ENCODE measurements around the gene TLE2.
A peak's percentile ranks its signal among the peaks of the same experiment; 100 is the strongest.
"Not testable (repeated sequence)": the region's sequence is repeated elsewhere in the genome, so short reads cannot be mapped to it uniquely, and the experiment has no call there.

TLE2 gene

GRCh38 chr19:2982983-2983350 is 46.1 kb downstream of the TLE2 start:
- DNase-seq (ENCODE audit: low read depth), result no peak

DNA sequence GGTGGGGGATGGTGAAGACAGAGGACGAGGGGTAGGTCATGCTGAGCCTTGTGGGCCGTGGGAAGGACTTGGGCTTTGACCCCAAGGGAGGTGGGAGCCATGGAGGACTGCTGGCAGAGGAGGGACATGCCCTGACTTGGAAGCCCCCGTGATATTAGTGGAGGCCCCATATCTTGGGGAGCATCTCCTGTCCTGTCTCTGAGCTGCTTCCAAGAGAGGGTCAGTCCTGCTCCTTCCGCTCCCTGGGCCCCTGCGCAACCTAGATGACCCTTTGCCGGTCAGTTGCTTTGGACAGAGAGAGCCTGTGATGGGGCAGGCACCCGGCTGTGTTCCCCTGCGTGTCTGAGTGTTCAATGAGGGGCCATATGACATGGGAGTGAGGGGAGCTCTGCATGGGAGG is 46.5 kb downstream of the TLE2 start:
- no peak for DNase-seq (ENCODE audit: low read depth)

GRCh38 chr19:2981898-2982297 is 47.2 kb downstream of the TLE2 start:
- no peak for DNase-seq (ENCODE audit: low read depth)

- DNase-seq (ENCODE audit: low read depth), result no peak
Observed at GRCh38 chr19:2978772-2979171, 50.3 kb downstream of the TLE2 start.

DNA sequence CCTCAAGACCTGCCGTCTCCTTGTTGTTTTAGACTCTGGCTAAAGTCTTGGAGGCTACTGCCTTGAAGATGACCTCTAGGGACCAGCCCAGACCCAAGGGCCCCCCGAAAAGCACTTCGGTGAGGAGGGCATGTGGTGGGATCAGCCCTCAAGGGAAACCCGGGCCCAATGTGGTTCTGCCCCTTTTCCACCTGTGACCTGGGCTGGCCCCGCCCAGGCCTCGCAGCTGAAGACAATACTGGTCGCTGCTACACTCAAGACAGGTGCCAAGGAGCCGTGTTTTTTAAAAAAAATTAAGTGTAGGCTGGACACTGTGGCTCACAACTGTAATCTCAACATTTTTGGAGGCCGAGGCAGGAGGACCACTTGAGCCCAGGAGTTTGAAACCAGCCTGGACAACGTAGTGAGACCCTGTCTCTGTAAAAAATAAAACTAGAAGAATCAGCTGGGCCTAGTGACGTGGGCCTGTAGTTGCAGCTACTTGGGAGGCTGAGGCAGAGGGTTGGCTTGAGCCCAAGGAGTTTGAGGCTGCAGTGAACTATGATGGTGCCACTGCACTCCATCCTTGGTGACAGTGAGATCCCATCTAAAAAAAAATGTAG is 50.8 kb downstream of the TLE2 start:
- no peak for DNase-seq (ENCODE audit: low read depth)

GRCh38 chr19:2977746-2978138 is 51.3 kb downstream of the TLE2 start:
- DNase-seq (ENCODE audit: low read depth), result no peak

DNA sequence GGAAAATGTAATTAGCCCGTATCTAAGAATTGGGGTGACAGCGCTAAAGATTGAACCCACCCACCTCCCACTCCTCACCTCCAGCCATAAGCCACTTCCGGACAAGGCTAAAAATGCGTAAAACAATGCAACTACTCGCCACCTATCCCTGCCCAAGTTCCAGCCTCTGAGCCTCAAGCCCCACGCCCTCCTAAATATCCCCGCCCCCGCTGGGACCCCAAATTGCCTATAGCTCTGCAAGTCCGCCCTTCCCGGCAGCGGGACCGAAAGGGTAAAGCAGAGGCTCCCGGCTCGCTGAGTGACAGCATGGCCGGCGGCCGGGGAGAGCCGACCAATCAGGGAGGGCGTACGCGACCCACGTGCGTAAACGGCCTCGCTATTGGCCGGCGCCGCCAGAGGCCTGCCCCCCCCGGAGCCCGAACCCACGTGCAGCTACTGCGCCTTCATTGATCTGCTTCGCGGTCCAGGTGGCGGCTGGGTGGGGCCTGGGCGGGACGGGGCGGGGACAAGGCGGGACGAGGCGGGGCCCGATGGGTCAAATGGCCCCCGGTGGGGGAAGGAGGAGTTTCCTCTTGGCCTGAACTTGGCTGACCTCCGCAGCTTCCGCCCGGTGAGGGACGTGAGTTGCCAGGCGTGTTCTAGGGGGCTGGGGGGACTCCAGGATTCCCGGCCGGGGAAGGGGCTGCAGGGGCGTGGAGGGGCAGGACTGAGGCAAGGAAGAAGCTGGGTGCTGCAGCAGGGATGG is 51.9 kb downstream of the TLE2 start, which contains the start of gene TLE6:
Gene TLE6, plus strand, starts transcription at position 564 of the 745 bp plus-strand sequence. CDS start 670 bp downstream, outside the sequence.
- DNase-seq (ENCODE audit: low read depth), result peak; percentile 88

DNA sequence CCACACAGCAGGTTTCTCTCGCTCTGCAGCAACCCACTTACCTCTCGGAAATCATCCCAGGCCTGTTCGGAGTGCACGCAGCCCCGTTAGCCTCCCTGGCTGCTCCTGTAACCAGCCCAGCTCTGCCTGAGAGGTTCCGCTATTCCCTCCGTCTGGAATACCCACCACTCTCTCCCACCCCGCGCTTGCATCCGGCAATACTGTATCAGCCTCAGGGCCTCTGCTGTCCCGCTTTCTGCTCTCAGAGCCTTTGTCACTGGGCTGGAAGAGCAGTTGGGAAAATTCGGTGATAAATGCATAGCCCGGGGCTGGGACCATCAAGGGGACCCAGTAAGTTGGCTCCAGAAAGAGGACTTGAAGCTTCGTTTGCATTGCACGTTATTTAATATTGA is 52.5 kb downstream of the TLE2 start:
- DNase-seq (ENCODE audit: low read depth), result no peak

DNA sequence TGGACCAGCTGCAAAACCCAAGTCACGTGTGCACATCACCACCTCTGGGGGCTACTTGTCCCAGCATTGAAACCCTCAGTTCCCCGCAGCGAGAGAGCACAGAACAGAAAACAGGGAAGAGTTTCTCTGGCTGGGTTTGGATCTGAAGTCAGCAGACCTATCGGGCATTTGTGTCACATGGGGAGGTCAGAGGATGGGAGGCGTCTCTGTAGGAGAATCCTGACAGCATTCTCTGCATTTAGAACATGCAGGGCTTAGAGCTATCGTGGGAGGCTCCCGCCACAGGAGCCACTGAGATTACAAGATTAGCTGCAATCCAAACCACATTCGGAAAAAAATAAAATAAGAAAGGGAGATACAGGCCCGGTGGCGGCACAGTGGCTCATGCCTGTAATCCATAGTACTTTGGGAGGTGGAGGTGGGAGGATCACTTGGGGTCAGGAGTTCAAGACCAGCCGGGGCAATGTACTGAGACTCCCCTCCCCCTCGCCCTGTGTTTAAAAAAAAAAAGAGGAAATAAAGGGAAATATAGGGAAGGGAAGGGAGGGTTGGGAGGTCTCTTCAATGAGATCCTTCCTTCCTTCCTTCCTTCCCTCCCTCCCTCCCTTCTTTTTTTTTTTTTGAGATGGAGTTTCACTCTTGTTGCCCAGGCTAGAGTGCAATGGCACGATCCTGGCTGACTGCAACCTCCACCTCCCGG is 54.6 kb downstream of the TLE2 start:
- no peak for DNase-seq (ENCODE audit: low read depth)

DNA sequence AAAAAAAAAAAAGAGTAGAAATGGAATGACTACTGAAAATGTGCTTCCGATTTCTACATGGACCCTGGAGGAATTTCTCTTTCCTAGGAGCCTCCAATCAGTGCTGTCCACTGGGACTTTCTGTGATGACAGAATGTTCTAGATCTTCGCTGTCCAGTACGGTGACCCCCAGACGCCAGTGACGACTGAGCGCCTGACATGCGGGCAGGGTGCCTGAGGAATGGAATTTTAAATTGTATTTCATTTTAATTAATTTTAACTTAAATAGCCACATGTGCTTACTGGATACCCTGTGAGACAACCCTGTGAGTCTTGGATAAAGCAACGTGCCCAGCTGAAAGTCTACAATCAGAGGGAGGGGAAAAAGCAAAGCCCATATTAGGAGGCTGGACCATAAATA is 55.9 kb downstream of the TLE2 start:
- DNase-seq (ENCODE audit: low read depth), result no peak

DNA sequence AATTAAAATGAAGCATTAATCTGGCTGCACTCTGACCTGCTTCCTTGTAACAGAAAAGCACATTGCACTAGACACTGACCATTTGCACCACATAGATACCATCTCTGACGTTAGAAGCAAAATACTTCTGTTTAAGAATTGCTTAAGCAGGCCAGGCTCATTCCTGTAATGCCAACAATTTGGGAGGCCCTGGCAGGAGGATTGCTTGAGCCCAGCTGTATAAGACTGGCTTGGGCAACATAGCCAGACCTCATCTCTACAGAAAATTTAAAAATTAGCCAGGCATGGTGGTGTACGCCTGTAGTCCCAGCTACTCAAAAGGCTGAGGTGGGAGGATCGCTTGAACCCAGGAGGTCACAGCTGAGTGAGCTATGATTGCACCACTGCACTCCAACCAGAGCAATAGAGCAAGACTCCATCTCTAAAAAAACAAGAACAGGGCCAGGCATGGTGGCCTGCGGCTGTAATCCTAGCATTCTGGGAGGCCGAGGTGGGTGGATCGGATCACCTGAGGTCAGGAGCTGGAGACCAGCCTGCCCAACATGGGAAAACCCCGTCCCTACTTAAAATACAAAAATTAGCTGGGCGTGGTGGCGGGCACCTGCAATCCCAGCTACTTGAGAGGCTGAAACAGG is 58.8 kb downstream of the TLE2 start:
- DNase-seq (ENCODE audit: low read depth), result no peak

- DNase-seq (ENCODE audit: low read depth), result no peak
Observed at GRCh38 chr19:2969104-2969504, 60.0 kb downstream of the TLE2 start.

DNA sequence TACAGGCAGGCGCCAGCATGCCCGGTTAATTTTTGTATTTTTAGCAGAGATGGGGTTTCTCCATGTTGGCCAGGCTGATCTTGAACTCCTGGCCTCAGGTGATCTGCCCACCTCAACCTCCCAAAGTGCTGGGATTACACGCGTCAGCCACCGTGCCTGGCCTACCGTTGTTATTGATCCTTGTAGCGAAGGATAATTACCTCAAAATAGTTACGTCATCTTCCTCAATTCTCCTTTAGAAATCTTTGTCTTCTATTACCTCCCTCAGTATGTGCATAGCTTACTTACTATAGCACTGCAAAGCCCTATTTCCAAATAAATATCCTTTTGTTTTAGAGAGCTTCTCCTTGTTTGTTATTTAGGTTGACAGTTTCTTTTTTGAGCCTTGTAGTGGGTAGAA is 61.1 kb downstream of the TLE2 start:
- DNase-seq (ENCODE audit: low read depth), result no peak

- no peak for DNase-seq (ENCODE audit: low read depth)
Observed at GRCh38 chr19:2964874-2965273, 64.2 kb downstream of the TLE2 start.

DNA sequence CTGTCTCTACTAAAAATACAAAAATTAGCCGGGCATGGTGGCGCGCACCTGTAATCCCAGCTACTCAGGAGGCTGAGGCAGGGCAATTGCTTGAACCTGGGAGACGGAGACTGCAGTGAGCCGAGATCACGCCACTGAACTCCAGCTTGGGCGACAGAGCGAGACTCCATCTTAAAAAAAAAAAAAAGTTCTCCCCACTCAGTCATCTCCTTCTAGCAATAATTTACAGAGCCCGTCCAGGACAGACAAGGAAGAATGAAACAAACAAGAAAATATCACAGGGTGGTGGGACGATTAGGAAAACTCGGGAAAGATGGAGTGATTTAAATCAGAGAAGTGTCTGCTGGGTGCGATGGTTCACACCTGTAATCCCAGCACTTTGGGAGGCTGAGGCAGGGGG is 65.4 kb downstream of the TLE2 start:
- DNase-seq (ENCODE audit: low read depth), result not testable (repeated sequence)

DNA sequence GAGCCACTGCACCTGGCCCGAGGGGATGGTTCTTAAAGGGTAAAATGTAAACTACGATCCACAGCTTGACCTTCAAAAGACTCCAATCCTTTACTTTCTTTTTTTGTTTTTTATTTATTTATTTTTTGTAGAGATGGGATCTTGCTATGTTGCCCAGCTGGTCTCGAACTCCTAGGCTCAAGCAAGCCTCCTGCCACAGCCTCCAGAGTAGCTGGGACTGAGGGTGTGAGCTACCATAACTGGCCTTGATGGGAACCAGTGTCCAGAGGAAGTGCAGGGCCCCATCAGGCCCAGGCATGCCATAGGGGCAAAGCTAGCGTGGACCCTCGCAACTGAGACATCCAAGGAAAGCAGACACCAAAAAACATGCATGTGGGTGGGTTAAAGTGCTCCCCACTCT is 66.0 kb downstream of the TLE2 start:
- no peak for DNase-seq (ENCODE audit: low read depth)

DNA sequence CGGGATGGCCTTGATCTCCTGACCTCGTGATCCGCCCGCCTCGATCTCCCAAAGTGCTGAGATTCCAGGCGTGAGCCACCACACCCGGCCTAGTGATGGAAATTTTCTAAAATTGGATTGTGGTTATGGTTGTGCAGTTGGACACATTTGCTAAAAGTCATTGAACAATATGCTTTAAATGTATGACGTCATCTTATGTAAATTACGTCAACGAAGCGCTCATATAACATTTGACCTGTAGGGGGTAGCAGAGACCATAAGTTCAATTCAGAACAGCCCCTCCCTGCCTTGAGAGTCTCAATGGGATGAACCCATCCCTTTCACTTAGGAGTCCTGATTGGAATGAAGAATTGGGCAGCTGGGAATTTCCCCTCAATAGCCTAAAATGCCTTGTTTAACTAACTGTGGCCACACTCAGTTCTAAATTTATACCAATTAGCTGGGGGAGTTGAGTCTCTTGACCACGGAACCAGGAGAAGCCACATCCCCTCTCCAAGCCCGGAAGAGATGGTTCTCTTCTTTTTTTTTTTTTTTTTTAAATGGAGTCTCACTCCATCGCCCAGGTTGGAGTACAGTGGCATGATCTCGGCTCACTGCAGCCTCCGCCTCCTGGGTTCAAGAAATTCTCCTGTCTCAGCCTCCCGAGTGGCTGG is 66.9 kb downstream of the TLE2 start:
- DNase-seq (ENCODE audit: low read depth), result no peak

DNA sequence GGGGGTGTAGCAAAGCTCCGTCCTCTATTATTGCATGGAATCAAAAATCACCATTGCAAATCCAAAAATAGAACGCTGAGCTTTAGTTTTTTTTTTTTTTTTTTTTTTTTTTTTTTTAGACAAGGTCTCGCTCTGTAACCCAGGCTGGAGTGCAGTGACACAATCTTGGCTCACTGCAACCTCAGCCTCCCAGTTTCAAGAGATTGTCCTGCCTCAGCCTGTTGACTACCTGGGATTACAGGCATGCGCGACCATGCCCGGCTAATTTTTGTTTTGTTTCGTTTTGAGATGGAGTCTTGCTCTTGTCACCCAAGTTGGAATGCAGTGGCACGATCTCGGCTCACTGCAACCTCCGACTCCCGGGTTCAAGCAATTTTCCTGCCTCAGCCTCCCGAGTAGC is 69.0 kb downstream of the TLE2 start:
- no peak for DNase-seq (ENCODE audit: low read depth)

- DNase-seq (ENCODE audit: low read depth), result no peak
Observed at GRCh38 chr19:2957160-2957559, 71.9 kb downstream of the TLE2 start.

DNA sequence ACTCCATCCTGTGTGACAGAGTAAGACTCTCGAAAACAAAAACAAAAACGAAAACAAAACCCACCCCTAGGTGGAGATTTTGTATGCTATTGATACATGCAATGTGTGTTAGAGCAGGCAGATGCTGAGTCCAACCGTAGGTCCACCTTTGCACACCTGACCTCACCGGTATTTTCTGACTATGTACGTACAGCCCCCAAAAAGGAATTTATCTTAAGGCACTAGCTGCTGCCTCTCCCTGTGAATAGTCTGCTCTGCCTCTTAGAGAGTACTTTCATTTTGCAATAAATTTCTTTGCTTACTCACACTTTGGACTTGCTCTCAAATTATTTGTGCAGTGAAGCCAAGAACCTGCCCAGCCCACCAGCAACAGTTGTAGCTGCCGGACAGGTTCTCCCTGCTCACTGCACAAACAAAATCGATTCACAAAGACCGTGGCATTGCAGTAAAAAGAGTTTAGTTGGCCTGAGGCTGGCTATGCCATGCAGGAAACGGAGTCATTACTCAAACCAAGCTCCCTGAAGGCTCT is 76.1 kb downstream of the TLE2 start:
- DNase-seq (ENCODE audit: low read depth), result no peak

- peak; percentile 100 for DNase-seq (ENCODE audit: low read depth)
Observed at GRCh38 chr19:2950286-2951124, 78.6 kb downstream of the TLE2 start.

Data from activated T-helper 9 cell treated with anti-CD3 and anti-CD28 coated beads, Interleukin-2, amount 50 U/mL, for 16 hours (primary cell).